HG03025 (cell line): ENCODE measurements around the gene PNLIPRP3.

Source experiments
- ATAC-seq: cut with Tn5 transposase; IDR thresholded peaks from one replicate; pipeline ENCODE4 v1.9.1; 2021; ENCODE audit warnings: mild to moderate bottlenecking, moderate library complexity; ENCODE audit not compliant: unreplicated experiment, low FRiP score

Gene PNLIPRP3

DNA sequence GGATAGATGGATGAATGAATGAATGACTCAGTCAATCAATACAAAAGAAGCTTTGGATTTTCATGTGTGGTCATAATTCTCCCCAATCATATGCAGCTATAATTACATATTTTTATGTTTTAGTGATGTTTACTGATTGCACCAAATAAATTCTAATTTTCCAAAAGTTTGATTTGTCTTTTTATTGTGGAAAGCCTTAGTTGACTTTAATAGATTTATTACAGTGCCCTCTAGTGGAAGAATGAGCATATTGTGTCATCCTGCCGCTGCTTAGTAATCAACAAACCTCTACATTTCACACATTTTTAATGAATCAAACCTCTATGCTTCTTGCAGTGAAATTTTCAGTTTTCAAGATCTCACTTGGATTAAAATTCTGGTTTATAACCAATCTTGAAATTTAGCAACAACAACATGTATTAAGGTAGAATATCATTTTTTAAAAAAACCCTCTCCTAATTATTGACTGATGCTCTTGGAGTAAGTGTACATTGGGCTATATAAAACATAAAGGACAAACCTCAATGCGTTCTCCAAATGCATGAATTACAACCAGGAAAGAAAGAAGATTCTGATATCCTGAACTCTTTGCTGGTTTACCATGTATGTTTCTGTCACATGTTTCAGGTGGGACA is 62.5 kb downstream of the PNLIPRP3 start:
- ATAC-seq, result no peak

DNA sequence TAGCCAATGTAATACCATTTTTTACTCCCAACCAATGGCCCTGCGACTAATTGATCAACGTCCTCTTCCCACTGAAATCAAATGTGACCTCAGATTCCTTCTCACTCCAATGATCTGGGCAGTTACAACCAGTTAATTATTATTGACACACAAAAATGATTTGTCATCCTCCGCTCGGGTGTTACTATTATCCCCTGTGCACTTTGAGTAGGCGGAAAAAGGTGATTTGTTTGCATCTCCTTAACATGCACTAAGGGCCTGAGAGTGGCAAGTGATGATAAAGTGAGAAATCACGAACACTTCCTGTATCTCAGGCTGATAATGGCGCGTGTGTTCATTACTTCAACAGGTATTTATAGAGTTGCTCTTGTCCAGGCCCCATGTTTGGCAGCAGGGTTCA is 77.1 kb downstream of the PNLIPRP3 start:
- ATAC-seq, result no peak

DNA sequence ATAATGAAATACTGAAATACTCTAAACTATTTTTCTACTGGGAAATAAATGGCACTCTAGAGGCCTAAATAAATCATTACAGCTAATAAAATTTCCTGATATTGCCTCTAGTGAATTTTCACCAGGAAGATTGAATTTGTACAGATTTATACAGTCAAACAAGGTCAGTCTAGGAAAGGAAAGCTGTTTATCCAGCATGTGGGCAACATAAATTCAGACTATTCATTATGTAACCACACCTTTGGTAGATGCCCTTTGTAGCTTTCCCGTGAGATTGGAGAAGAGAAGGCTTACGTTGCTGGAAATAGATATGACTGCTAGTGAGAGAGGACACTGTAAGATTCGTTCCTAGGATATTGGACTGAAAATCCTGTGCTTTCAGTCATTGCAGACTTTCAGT is 82.9 kb downstream of the PNLIPRP3 start:
- ATAC-seq, result no peak

DNA sequence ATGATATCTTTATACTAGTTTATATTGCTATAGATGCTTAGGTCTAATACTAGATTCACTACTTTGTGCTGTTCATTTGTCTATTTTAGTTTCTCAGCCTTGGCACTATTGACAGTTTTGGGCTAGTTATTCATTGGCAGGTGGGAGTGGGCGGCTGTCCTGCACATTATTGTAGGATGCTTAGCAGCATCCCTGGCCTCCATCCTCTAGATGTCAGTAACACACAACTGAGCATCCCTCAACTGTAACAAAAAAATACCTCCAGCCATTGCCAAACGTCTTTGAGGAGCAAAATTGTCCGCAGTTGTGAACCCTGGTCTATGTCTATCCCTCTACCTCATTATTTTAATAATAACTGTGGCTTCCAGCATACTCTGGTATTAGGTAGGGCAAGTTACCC is 83.7 kb downstream of the PNLIPRP3 start:
- no peak for ATAC-seq

DNA sequence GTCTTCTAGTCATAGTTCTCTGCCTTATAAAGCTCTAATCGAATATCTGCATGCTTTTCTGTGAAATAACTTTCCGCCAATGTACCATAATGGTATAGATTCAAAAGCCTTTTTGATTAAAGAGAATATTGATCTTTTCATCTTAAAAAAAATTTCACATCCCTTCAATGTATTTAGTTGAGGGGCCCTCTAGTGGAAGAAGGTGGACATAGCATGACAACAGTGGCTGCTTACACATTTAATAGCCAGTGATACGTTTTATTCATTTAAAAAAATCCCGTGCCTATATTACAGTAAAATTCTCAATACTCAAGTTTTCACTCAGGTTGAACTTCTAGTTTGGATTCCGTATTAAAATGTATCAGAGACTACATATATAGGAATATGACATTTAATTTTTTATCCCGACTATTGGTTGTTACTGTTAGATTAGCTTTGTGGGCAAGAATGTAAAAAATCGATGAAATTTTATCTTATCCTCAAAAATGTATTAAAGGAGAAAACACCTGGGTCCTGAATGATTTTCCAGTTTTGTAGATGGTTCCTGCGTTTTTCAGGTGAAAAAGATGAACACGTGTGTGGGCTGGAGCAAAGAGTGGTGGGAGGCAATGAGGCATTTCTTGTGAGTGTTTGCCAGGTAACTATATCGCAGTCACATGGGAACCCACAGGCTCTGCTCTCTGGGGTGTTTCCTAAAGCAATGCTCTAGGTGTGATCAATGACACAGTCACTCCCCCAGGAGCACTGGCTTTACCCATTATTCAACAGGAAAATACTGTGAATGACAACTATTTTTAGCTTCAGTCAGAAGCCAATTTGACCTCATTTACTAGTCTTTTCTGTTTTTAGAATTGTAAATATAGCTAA is 94.0 kb downstream of the PNLIPRP3 start:
- ATAC-seq, result peak; percentile 60

DNA sequence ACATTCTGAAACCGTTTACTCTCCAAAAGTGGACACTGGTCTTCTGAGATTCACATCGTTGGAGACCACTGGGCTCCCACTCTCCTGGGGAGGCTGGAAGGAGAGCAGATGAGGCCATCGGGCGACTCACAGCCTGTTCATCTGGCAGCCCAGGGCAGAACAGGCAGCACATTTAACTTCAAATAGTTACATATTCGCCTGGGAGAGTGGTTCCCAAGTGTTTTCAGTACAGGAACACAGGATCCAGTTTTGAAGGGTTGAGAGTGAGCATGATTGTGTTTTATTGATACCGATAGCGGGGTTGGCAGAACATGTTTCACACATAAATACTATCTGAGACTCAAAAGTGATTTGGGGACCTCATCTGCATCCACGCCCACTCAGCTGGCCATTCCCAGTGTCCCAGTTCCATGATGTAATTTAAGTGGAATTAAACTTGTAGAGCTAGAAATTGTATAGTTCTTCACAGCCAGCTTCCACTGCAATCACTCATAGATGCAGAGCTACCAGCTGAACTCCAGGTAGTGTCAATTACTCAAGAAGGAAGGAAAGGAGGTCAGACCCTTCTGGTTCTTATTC is 95.2 kb downstream of the PNLIPRP3 start:
- ATAC-seq, result no peak

DNA sequence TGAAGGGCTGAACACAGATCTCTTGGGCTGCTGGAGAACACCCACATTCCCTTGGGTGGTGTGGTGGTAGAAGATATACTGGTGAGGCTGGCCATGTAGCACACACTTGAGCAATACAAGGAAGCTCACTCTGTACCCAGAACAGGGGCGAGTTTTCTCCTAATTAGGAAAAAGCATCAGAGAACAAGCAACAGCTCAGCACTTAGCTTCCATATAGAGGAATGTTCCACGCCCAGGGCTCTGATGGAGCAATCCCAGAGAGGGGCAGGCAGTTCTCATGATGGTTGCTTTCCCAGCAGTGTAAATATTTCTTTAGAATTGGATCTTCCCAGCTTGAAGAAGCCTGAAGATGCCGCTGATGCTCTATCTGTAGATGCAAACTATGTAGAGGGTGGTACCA is 97.1 kb downstream of the PNLIPRP3 start:
- no peak for ATAC-seq

DNA sequence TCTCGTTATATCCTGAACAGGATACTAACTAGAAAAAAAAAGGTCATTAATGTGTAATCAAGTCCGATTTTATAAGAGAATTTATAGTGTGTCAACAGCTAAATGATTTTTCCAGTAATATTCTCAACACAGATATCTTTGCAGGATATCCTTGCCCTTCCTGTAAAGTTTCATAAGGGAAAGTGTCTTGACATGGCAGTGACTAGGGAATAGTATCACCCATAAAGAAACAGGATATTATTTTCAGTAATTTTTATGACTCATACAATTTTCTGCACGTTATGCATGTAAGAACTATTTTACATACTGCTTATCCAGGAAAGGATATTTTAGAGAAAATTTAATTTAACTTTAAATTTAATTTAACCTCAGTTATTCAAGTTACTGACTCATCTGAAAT is 98.6 kb downstream of the PNLIPRP3 start:
- no peak for ATAC-seq
